Adrenal gland (tissue), 12 donors: ENCODE measurements around the gene PDIA4. TPM values are rescaled to one million over a fixed set of nuclear protein-coding genes. Genes with fewer than 3 reads are reported as not detected.
"Not testable (repeated sequence)": the region's sequence is repeated elsewhere in the genome, so short reads cannot be mapped to it uniquely, and the experiment has no call there.

Experiments
- DNase-seq, 7 donors: peaks; one replicate each; pipeline ENCODE4 v3.0.0-alpha.2; 2019 to 2020
- H3K27ac ChIP-seq, 5 donors: fragments of 200-600 bp; sonication (generic) in 4 of 5; 1 replicate in 3 of 5; 2 replicates in 2 of 5; pipeline versions ENCODE4 v1.5.1 to v1.8.0; 2016 to 2020; ENCODE audit warnings: mild to moderate bottlenecking in 1 of 5
- H3K27me3 ChIP-seq: fragments of 200-600 bp; 2 replicates; pipeline ENCODE4 v1.8.0; 2021
- H3K36me3 ChIP-seq, 2 donors: fragments of 200-600 bp; replicated peaks in 1 of 2; 1 replicate in 1 of 2; 2 replicates in 1 of 2; pipeline versions ENCODE4 v1.5.1 to v1.8.0; 2018 to 2022
- H3K4me1 ChIP-seq, 2 donors: fragments of 200-600 bp; replicated peaks in 1 of 2; 1 replicate in 1 of 2; 2 replicates in 1 of 2; pipeline versions ENCODE4 v1.5.1 to v1.8.0; 2018 to 2021
- H3K4me3 ChIP-seq, 4 donors: fragments of 200-600 bp; sonication (generic) in 3 of 4; one replicate each; pipeline ENCODE4 v1.5.1; 2016 to 2018
- H3K9me3 ChIP-seq, 3 donors: fragments of 200-600 bp; sonication (generic) in 1 of 3; replicated peaks in 1 of 3; 1 replicate in 2 of 3; 2 replicates in 1 of 3; pipeline versions ENCODE4 v1.5.1 to v1.8.0; 2016 to 2021
- CTCF ChIP-seq, 6 experiments: fragments of 450-650 bp in 4 of 6; fragments of 200-600 bp in 2 of 6; sonication (generic) in 1 of 6; IDR thresholded peaks; 1 replicate in 5 of 6; 2 replicates in 1 of 6; pipeline versions ENCODE4 v1.5.1 to v1.8.0; 2016 to 2021; ENCODE audit warnings: antibody characterized with exemption in 6 of 6, mild to moderate bottlenecking in 2 of 6, moderate library complexity in 1 of 6
- POLR2A ChIP-seq, 2 donors: fragments of 450-650 bp; IDR thresholded peaks; one replicate each; pipeline ENCODE4 v1.6.1; 2017; ENCODE audit warnings: antibody characterized with exemption in 2 of 2, mild to moderate bottlenecking in 2 of 2, moderate library complexity in 1 of 2
- WGBS, 4 donors: extraction: QIAGEN DNeasy Blood & Tissue Kit in 2 of 4; methylation state at CpG; one replicate each; pipeline versions ENCODE4 v1.1.5 to v1.1.7; 2013 to 2017; 5-methylcytosine and 5-hydroxymethylcytosine counted together
- intact Hi-C, 2 donors: fragments of 100-400 bp; cut with DNase I; formaldehyde crosslinking; loops; one replicate each; pipeline versions ENCODE4 v1.14.1 to v1.15.0; 2022 to 2023
- polyA plus RNA-seq, 3 donors: library from polyadenylated mRNA; stranded (reverse); fragments of 200-250 nt in 2 of 3; fragments of 350-450 nt in 1 of 3; fragmentation: Illumina TruSeq in 1 of 3; extraction: RNeasy Lipid Tissue Mini Kit (QIAGEN cat#74804) in 1 of 3; gene quantifications; one replicate each; pipeline ENCODE4 v1.2.3, GENCODE V29; 2013 to 2014
- total RNA-seq, 9 donors: library from RNA; depleted of rRNA in 4 of 9; stranded (reverse); fragments of >200 nt in 4 of 9; fragments of 120-200 nt in 1 of 9; fragmentation: NEBNext Ultra II Directional in 1 of 9; extraction: Animal tissue kit (Norgen Biotek cat#: 25700) in 1 of 9; gene quantifications; one replicate each; pipeline versions ENCODE4 v1.1.0 to v1.2.4, GENCODE V29; 2013 to 2023
- donor health status: healthy with polysubstance abuse.
- donor health status: Bipolar disorder and iron deficiency.
- donor health status: DM: yes; HTN: yes; CAD: no.
- donor health status: DM: no; HTN: no; CAD: no.
- donor health status: DM: no; HTN: no; CAD: no.
- donor health status: DM: yes; HTN: yes; CAD: no.

PDIA4 gene
- total and polyA plus RNA-seq, 12 donors: 19.9 to 123 (median 69.7) TPM

GRCh38 chr7:149036676-149037075 is 8.4 kb upstream of the PDIA4 start:
- Histone ChIP-seq H3K4me3 (no peak overlapping the region), H3K4me1 (no peaks in the 10 kb centered on the region), H3K27ac (no peak overlapping the region), H3K9me3 (no peaks in the 10 kb centered on the region), H3K36me3 (no peaks in the 10 kb centered on the region), H3K27me3 (no peaks in the 10 kb centered on the region)
- WGBS, 4 donors: 88 to 100% (median 94%) methylated on average over 1 of the region's 1 CpG
- intact Hi-C loops: no loop called here
- TF ChIP-seq POLR2A (IDR thresholded peaks at IDR 0.05) (no peak), CTCF (IDR thresholded peaks at IDR 0.05) (no peak)
- DNase-seq: no peak

GRCh38 chr7:149031353-149031910 is 3.1 kb upstream of the PDIA4 start:
- H3K4me3 ChIP-seq: no peak overlapping the region
- intact Hi-C loops: no loop called here
- no peak for TF ChIP-seq CTCF (IDR thresholded peaks at IDR 0.05)
- no peak for TF ChIP-seq POLR2A (IDR thresholded peaks at IDR 0.05)
- no peaks in the 10 kb centered on the region for H3K9me3 ChIP-seq
- no peaks in the 10 kb centered on the region for H3K27me3 ChIP-seq
- 87 to 92% (median 88%) methylated on average over 3 of the region's 3 CpGs for WGBS, 4 donors
- peaks cover 4 to 15% of the 10 kb centered on the region in 2 donors for H3K4me1 ChIP-seq
- no peak for DNase-seq
- H3K27ac ChIP-seq: no peak overlapping the region
- no peaks in the 10 kb centered on the region for H3K36me3 ChIP-seq

- H3K36me3 ChIP-seq, H3K27ac ChIP-seq, intact Hi-C loops, H3K9me3 ChIP-seq, DNase-seq, H3K27me3 ChIP-seq, H3K4me3 ChIP-seq: not testable (repeated sequence)
- H3K4me1 ChIP-seq: peaks cover 4 to 15% of the 10 kb centered on the region in 2 donors
- 93 to 95% (median 94%) methylated on average over 9 of the region's 9 CpGs for WGBS, 4 donors
Observed at GRCh38 chr7:149030439-149030838, 2.1 kb upstream of the PDIA4 start.

- no peaks in the 10 kb centered on the region for H3K9me3 ChIP-seq
- H3K27me3 ChIP-seq: no peaks in the 10 kb centered on the region
- H3K36me3 ChIP-seq: no peaks in the 10 kb centered on the region
- H3K27ac ChIP-seq: peak overlapping the region; percentile 10 to 97 (median 79)
- H3K4me1 ChIP-seq: peaks cover 4 to 24% of the 10 kb centered on the region in 2 donors
- DNase-seq: peak in 2 of 7 donors; percentile 11 to 29
- intact Hi-C loops: no loop called here
- no peak for TF ChIP-seq CTCF (IDR thresholded peaks at IDR 0.05)
- TF ChIP-seq POLR2A (IDR thresholded peaks at IDR 0.05): no peak
- 1 to 4% (median 2%) methylated on average over 17 to 43 of the region's 43 CpGs for WGBS, 4 donors
- peak overlapping the region; percentile 66 to 85 (median 68) for H3K4me3 ChIP-seq
Observed at GRCh38 chr7:149027611-149028345, 527 bp downstream of the PDIA4 start.
